ENCODE data around the gene MMP7. TPM values are rescaled to one million over a fixed set of nuclear protein-coding genes. Genes with fewer than 3 reads are reported as not detected.
A peak's percentile ranks its signal among the peaks of the same experiment; 100 is the strongest.

Gene MMP7
- total RNA-seq, 4 donors from 2014 or later, result not detected

DNA sequence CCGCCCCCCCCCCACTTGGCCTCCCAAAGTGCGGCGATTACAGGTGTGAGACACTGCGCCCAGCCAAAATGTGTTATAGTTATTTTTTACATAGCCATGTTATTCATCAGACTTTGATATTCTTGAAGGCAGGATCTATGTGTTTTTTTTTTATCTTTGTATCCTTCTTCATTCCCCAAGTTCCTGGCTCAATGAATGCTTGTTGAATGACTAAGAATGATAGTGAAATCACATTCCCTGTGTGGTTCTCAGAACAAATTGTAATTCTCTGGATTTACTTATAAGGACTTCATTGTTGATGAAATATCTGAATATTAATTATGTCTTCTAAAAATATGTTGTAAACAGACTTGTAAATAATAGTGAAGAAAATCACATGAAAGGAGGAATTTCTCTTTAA lies 33.5 kb downstream of the MMP7 start:
- no peak overlapping the region for H3K27ac ChIP-seq
- H3K27me3 ChIP-seq, result no peaks in the 10 kb centered on the region
- 96% methylated on average over 3 of the region's 4 CpGs; no CpG with 5 or more reads in 1 of the 2 donors for WGBS, 2 donors (ENCODE audit: low coverage in 1 of 2)
- no peaks in the 10 kb centered on the region for H3K9me3 ChIP-seq
- no peaks in the 10 kb centered on the region for H3K36me3 ChIP-seq
- intact Hi-C loops (cut with DNase I; ENCODE audit: low total_unique reads), result loop anchor here (5.0 to 10.0 kb wide), 2 partner anchors 105 to 202 kb away; no protein-coding TSS in a partner anchor
- peaks cover 0 to 23% (median 14%) of the 10 kb centered on the region in 4 donors for H3K4me1 ChIP-seq
- TF ChIP-seq POLR2AphosphoS5 (IDR thresholded peaks at IDR 0.05) (no peak), EP300 (IDR thresholded peaks at IDR 0.05; ENCODE audit: low read depth) (no peak), POLR2A (IDR thresholded peaks at IDR 0.05) (no peak)
- TF ChIP-seq, protein P1, sequence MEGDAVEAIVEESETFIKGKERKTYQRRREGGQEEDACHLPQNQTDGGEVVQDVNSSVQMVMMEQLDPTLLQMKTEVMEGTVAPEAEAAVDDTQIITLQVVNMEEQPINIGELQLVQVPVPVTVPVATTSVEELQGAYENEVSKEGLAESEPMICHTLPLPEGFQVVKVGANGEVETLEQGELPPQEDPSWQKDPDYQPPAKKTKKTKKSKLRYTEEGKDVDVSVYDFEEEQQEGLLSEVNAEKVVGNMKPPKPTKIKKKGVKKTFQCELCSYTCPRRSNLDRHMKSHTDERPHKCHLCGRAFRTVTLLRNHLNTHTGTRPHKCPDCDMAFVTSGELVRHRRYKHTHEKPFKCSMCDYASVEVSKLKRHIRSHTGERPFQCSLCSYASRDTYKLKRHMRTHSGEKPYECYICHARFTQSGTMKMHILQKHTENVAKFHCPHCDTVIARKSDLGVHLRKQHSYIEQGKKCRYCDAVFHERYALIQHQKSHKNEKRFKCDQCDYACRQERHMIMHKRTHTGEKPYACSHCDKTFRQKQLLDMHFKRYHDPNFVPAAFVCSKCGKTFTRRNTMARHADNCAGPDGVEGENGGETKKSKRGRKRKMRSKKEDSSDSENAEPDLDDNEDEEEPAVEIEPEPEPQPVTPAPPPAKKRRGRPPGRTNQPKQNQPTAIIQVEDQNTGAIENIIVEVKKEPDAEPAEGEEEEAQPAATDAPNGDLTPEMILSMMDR (IDR thresholded peaks at IDR 0.05), result no peak
- DNase-seq, result no peak
- H3K4me3 ChIP-seq, result no peak overlapping the region
- in situ Hi-C loops (cut with MboI; ENCODE audit: low pct_ligation_motif_present in 1 of 4, low pct_unique_long_range_greater_than_20kb in 1 of 4, low sequenced_read_pairs in 3 of 4), result loop anchor here (5.0 to 25.0 kb wide), 7 partner anchors 102 to 440 kb away; no protein-coding TSS in a partner anchor

DNA sequence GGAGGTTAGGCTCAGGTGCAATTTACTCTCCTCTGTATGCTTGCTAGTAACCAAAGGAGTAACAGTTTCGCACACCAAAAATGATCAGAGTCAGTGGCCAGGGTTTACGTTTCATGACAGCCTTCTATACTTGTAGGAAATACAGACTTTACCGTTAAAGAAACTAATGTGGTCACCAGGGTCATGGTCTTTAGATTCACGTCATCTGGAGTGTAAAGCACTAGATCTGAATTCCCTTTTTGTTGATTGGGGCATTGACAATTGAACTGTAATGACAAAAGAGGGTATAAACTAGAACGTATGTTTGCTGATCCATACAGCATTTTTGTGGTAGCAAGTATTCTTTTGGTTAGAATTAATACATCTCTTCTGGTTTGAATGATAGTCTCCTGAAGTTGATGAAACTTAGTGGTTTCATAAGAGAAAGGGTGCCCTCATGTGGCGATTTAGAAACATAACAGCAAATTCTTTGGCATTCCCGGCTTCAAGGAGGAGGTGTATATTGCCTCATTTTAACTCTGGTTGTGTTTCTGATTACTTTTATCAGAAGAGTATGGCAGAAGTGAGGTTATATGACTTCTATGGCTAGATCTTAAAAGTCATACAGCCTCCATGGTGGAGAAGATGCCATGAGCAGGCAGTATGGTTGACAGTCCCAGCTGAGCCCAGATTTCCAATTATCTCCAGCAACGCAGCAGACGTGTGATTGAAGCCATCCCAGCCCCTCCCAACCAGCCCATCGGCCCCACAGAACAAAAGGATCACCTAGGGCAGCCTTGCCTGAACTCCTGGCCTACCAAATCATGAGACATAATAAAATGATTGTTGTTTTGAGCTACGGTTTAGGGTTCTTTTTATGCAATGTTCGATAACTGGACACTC lies 35.1 kb downstream of the MMP7 start:
- in situ Hi-C loops (cut with MboI; ENCODE audit: low pct_ligation_motif_present in 1 of 4, low pct_unique_long_range_greater_than_20kb in 1 of 4, low sequenced_read_pairs in 3 of 4), result loop anchor here (5.0 to 25.0 kb wide), 7 partner anchors 101 to 442 kb away; no protein-coding TSS in a partner anchor

GRCh38 chr11:102494216-102494615 lies 36.3 kb downstream of the MMP7 start:
- peak; percentile 46 for DNase-seq
- Histone ChIP-seq H3K27me3 (no peaks in the 10 kb centered on the region), H3K36me3 (no peaks in the 10 kb centered on the region), H3K4me1 (peaks cover 0 to 23% (median 14%) of the 10 kb centered on the region in 4 donors), H3K9me3 (no peaks in the 10 kb centered on the region), H3K4me3 (no peak overlapping the region), H3K27ac (no peak overlapping the region)
- TF ChIP-seq, protein P1 (IDR thresholded peaks at IDR 0.05), result no peak
- TF ChIP-seq EP300 (IDR thresholded peaks at IDR 0.05; ENCODE audit: low read depth) (no peak), POLR2AphosphoS5 (IDR thresholded peaks at IDR 0.05) (no peak), POLR2A (IDR thresholded peaks at IDR 0.05) (no peak)
- in situ Hi-C loops (cut with MboI; ENCODE audit: low pct_ligation_motif_present in 1 of 4, low pct_unique_long_range_greater_than_20kb in 1 of 4, low sequenced_read_pairs in 3 of 4), result loop anchor here in 3 of 4 donors (10.0 to 25.0 kb wide), 5 partner anchors 99 to 443 kb away; no protein-coding TSS in a partner anchor
- WGBS, 2 donors (ENCODE audit: low coverage in 1 of 2), result 47 to 50% methylated on average over 5 to 6 of the region's 6 CpGs
- intact Hi-C loops (cut with DNase I; ENCODE audit: low total_unique reads), result loop anchor here (5.0 to 10.0 kb wide), 2 partner anchors 152 to 199 kb away; no protein-coding TSS in a partner anchor

More for the DNA sequence above, 35.1 kb downstream of the MMP7 start:
- intact Hi-C loops (cut with DNase I; ENCODE audit: low total_unique reads), result loop anchor here (5.0 to 10.0 kb wide), 2 partner anchors 103 to 201 kb away; no protein-coding TSS in a partner anchor
- no peak for TF ChIP-seq EP300 (IDR thresholded peaks at IDR 0.05; ENCODE audit: low read depth)
- no peak for TF ChIP-seq POLR2A (IDR thresholded peaks at IDR 0.05)
- TF ChIP-seq, protein P1 (IDR thresholded peaks at IDR 0.05), result peak; percentile 67 to 84 (median 71)
- TF ChIP-seq POLR2AphosphoS5 (IDR thresholded peaks at IDR 0.05), result no peak
- Histone ChIP-seq H3K27ac (no peak overlapping the region), H3K4me3 (no peak overlapping the region), H3K4me1 (peaks cover 0 to 23% (median 14%) of the 10 kb centered on the region in 4 donors), H3K36me3 (no peaks in the 10 kb centered on the region), H3K9me3 (no peaks in the 10 kb centered on the region), H3K27me3 (no peaks in the 10 kb centered on the region)
- DNase-seq, result peak; percentile 28
- WGBS, 2 donors (ENCODE audit: low coverage in 1 of 2), result 26 to 34% methylated on average over 8 to 12 of the region's 12 CpGs

DNA sequence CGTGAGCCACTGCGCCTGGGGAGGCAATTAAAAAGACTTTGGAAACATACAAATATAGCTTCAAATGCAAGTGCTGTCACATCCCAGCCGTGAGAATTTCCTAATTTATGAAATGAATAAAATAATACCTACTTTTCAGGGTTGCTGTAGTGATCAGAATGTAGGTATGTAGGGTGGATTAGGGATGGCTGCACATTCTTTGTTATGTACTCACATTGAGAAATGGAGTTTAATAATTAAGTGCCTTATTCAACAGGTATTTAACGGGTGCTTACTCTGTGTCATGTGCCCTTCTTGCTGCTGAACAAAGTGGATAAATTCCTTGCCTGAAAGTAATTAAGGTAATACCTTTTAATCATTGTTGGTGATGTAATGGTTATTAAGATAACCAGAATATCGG lies 37.0 kb downstream of the MMP7 start:
- in situ Hi-C loops (cut with MboI; ENCODE audit: low pct_ligation_motif_present in 1 of 4, low pct_unique_long_range_greater_than_20kb in 1 of 4, low sequenced_read_pairs in 3 of 4), result loop anchor here in 3 of 4 donors (10.0 to 25.0 kb wide), 5 partner anchors 99 to 444 kb away; no protein-coding TSS in a partner anchor
- Histone ChIP-seq H3K4me1 (peaks cover 0 to 23% (median 14%) of the 10 kb centered on the region in 4 donors), H3K27ac (no peak overlapping the region), H3K36me3 (no peaks in the 10 kb centered on the region), H3K4me3 (no peak overlapping the region), H3K27me3 (no peaks in the 10 kb centered on the region), H3K9me3 (no peaks in the 10 kb centered on the region)
- 67 to 78% methylated on average over 5 of the region's 5 CpGs for WGBS, 2 donors (ENCODE audit: low coverage in 1 of 2)
- intact Hi-C loops (cut with DNase I; ENCODE audit: low total_unique reads), result loop anchor here (5.0 to 10.0 kb wide), 2 partner anchors 151 to 199 kb away; no protein-coding TSS in a partner anchor
- TF ChIP-seq, protein P1 (IDR thresholded peaks at IDR 0.05), result no peak
- TF ChIP-seq EP300 (IDR thresholded peaks at IDR 0.05; ENCODE audit: low read depth), result no peak
- no peak for DNase-seq
